HepG2 (cell line): ENCODE data around the gene ZNF697. TPM values are rescaled to one million over a fixed set of nuclear protein-coding genes. Genes with fewer than 3 reads are reported as not detected.

ENCODE experiments used
- ATAD3A ChIP-seq: sonication (generic); formaldehyde crosslinking; IDR thresholded peaks from 2 replicates; pipeline ENCODE4 v1.4.0; 2020; ENCODE audit warnings: missing genetic modification reagents
- CBX1 ChIP-seq: IDR thresholded peaks from one replicate; pipeline ENCODE4 v1.6.1; 2016; ENCODE audit warnings: antibody characterized with exemption, low read depth
- CCAR2 ChIP-seq: fragments of 200-400 bp; formaldehyde crosslinking; optimal IDR thresholded peaks from 2 replicates; pipeline ENCODE3; 2018; ENCODE audit warnings: low read depth, mild to moderate bottlenecking, low read length, moderate library complexity
- CSRNP1 ChIP-seq: sonication (generic); formaldehyde crosslinking; IDR thresholded peaks from 2 replicates; pipeline ENCODE4 v1.8.1; 2023; ENCODE audit warnings: mild to moderate bottlenecking, missing genetic modification reagents
- DZIP1 ChIP-seq: sonication (generic); formaldehyde crosslinking; IDR thresholded peaks from 2 replicates; pipeline ENCODE4 v1.5.0; 2020; ENCODE audit warnings: mild to moderate bottlenecking, missing genetic modification reagents
- EZH2 ChIP-seq: conservative IDR thresholded peaks from 2 replicates; pipeline ENCODE4 v1.6.1; 2012; ENCODE audit warnings: mild to moderate bottlenecking, low read depth, low read length, moderate library complexity
- RXRB ChIP-seq: IDR thresholded peaks from 2 replicates; pipeline ENCODE4 v1.6.1; 2016; ENCODE audit warnings: borderline replicate concordance, missing genetic modification reagents, missing compliant biosample characterization
- TCF7 ChIP-seq: sonication (generic); IDR thresholded peaks from 2 replicates; pipeline ENCODE4 v1.6.1; 2016; ENCODE audit warnings: antibody characterized with exemption, low read depth
- TP53 ChIP-seq: sonication (generic); formaldehyde crosslinking; conservative IDR thresholded peaks from 2 replicates; pipeline ENCODE4 v1.4.0; 2020; ENCODE audit warnings: missing genetic modification reagents
- ZEB1 ChIP-seq: IDR thresholded peaks from 2 replicates; pipeline ENCODE4 v1.6.1; 2012; ENCODE audit warnings: mild to moderate bottlenecking, low read depth, inconsistent platforms; ENCODE audit not compliant: insufficient replicate concordance
- ZKSCAN1 ChIP-seq: fragments of 150-350 bp; IDR thresholded peaks from 2 replicates; pipeline ENCODE4 v1.6.1; 2014; ENCODE audit warnings: low read length
- ZNF138 ChIP-seq: sonication (generic); formaldehyde crosslinking; IDR thresholded peaks from 2 replicates; pipeline ENCODE4 v1.5.0; 2020; ENCODE audit warnings: mild to moderate bottlenecking, low read depth, missing genetic modification reagents
- ZNF224 ChIP-seq: sonication (generic); formaldehyde crosslinking; IDR thresholded peaks from 2 replicates; pipeline ENCODE4 v1.5.0; 2020; ENCODE audit warnings: mild to moderate bottlenecking, missing genetic modification reagents
- ZNF318 ChIP-seq: sonication (generic); formaldehyde crosslinking; IDR thresholded peaks from 2 replicates; pipeline ENCODE4 v1.4.0; 2020; ENCODE audit warnings: mild to moderate bottlenecking, missing genetic modification reagents
- ZNF607 ChIP-seq: sonication (generic); formaldehyde crosslinking; IDR thresholded peaks from 2 replicates; pipeline ENCODE4 v1.5.1; 2020; ENCODE audit warnings: missing genetic modification reagents, mild to moderate bottlenecking, borderline replicate concordance
- ZNF766 ChIP-seq: sonication (generic); formaldehyde crosslinking; IDR thresholded peaks from 2 replicates; pipeline ENCODE4 v1.5.0; 2020; ENCODE audit warnings: missing genetic modification reagents, borderline replicate concordance
- ZNF839 ChIP-seq: sonication (generic); formaldehyde crosslinking; IDR thresholded peaks from 2 replicates; pipeline ENCODE4 v1.4.0; 2020; ENCODE audit warnings: missing genetic modification reagents, mild to moderate bottlenecking, borderline replicate concordance
- ZNF850 ChIP-seq: sonication (generic); formaldehyde crosslinking; conservative IDR thresholded peaks from 2 replicates; pipeline ENCODE4 v1.9.0; 2021; ENCODE audit warnings: mild to moderate bottlenecking, missing genetic modification reagents
- polyA plus RNA-seq, 8 experiments: library from polyadenylated mRNA; depleted of rRNA in 3 of 8; stranded (reverse) in 7 of 8; unstranded in 1 of 8; fragments of >200 nt; fragmentation: Illumina TruSeq in 4 of 8; extraction: Trizol in 4 of 8; gene quantifications; 2 replicates each; pipeline versions ENCODE4 v1.2.1 to v1.2.3, GENCODE V29; 2011 to 2016; ENCODE audit warnings: low read depth in 4 of 8, missing spikeins in 1 of 8, mixed read lengths in 1 of 8; ENCODE audit not compliant: insufficient read depth in 1 of 8
- total RNA-seq, 5 experiments: library from RNA; depleted of rRNA; stranded (reverse); fragments of >200 nt; fragmentation: Illumina TruSeq; extraction: Trizol; gene quantifications; 2 replicates each; pipeline ENCODE4 v1.2.3, GENCODE V29; 2016; ENCODE audit warnings: low read depth in 1 of 5

Gene ZNF697
- total and polyA plus RNA-seq, 2 of the 13 experiments (the other 11 are each of a cell fraction or from before 2014, with no cell fraction given) = 2.3 to 7.1 TPM

GRCh38 chr1:119631433-119632102 lies 16.5 kb downstream of the ZNF697 start (continued):
- TF ChIP-seq ZNF318 (CRISPR knock-in tag) = no peak
- no peak for TF ChIP-seq ZNF850
- no peak for TF ChIP-seq ZNF839 (CRISPR knock-in tag)
- TF ChIP-seq ZNF224 = peak; percentile 56; the same call in 1 of the 2 replicates
- TF ChIP-seq CSRNP1 (CRISPR knock-in tag) = no peak; the same call in 1 of the 2 replicates
- TF ChIP-seq ZNF138 (CRISPR knock-in tag) = 0 out of 2 replicates have a peak, but pooled peaks have one; percentile 44
- no peak for TF ChIP-seq CCAR2
- TF ChIP-seq RXRB (CRISPR knock-in tag) = peak; percentile 26; the same call in 1 of the 2 replicates
- TF ChIP-seq ZNF766 (CRISPR knock-in tag) = peak; percentile 89
- no peak for TF ChIP-seq ATAD3A (CRISPR knock-in tag)
- TF ChIP-seq DZIP1 (CRISPR knock-in tag) = no peak
- no peak for TF ChIP-seq CBX1
- TF ChIP-seq TP53 (CRISPR knock-in tag) = no peak
- no peak for TF ChIP-seq ZKSCAN1
- TF ChIP-seq EZH2 = no peak
- no peak for TF ChIP-seq TCF7
- TF ChIP-seq ZNF607 (CRISPR knock-in tag) = peak; percentile 78; the same call in 1 of the 2 replicates
- peak; percentile 52 for TF ChIP-seq ZEB1
